ENCODE data around the gene IMPDH1.

IMPDH1 gene

DNA sequence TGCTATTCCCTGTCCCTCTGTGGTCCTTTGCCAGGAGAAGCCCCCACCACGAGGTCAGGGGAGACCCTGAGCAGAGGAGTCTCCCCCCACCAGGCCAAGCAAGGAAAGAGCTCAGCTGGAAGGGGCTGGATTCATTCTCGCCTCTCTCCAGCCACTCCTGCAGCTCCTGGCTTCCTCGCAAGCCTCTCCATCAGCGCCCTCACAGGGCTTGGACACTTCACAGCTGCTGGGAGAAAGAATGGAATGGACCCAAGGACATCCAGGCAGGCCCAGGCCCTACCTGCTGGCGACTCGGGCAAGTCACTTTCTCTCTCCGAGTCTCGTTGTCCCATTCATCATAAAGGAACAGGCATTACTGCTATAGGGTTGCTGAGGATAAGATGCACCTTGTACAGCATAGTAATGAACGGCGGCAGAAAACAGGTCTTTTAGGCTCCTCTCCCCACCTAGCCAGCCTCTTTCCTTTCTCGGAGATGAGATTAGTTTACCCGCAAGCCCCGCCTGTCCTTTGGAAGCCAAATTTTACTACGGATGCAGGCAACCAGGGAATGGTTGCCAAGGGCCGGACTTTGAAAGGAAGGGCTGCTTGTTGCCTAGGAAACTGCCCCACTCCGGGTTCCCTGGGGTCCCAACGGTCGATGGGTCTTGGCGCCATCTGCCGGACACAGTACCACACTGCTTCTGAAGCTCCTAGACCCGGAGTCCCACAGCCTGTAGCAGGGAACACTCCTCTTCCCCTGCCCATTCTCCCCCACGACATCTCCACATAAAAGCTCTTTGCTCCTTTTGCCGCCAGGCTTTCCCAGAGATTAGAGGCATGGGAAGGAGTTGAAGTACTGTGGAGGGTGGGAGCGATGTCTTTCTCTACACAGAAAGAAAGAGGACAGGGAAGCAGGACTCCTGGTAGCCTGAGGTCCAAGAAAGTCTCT is 22.3 kb downstream of the IMPDH1 start:
- no peak overlapping the region for H3K4me3 Mint-ChIP-seq
- peaks cover 18% of the 10 kb centered on the region for H3K27me3 Mint-ChIP-seq
- peak; percentile 72 for ATAC-seq
- peak overlapping the region in 1 of 2 donors; percentile 61 for H3K27ac Mint-ChIP-seq
- peak; percentile 62 to 67 for DNase-seq
- no peaks in the 10 kb centered on the region for H3K9me3 Mint-ChIP-seq
- peaks cover 14% of the 10 kb centered on the region for H3K4me1 Mint-ChIP-seq

DNA sequence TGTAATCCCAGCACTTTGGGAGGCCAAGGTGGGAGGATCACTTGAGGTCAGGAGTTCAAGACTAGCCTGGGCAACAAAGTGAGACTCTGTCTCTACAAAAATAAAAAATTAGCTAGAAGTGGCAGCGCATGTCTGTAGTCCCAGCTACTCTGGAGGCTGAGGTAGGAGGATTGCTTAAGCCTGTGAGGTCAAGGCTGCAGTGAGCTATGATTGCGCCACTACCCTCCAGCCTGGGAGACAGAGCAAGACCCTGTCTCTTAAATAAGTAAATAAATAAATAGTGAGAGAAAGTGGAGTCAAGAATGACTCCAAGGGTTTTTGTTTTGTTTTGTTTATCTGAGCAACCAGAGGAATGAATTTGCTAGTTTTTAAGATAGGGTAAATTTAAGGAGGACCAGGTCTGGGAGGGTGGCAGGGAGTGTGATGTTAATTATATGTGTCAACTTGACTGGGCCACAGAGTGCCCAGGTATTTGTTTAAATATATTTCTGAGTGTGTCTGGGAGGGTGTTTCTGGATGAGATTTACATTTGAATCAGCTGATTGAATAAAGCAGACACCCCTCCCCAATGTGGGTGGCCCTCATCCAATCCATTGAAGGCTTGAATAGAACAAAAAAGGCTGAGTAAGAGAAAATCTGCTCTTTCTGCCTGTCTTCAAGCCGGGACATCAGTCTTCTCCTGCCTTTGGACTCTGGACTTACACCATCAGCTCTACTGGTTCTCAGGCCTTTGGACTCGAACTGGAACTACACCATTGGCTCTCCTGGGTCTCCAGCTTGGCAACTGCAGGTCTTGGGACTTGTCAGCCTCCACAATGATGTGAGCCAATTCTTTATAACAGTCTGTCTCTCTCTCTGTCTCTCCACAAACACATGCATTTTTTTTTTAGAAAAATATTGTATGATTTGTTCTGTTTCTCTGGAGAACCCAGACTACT is 23.5 kb downstream of the IMPDH1 start:
- H3K27ac Mint-ChIP-seq = peak overlapping the region in 1 of 2 donors; percentile 51
- H3K4me1 Mint-ChIP-seq = peaks cover 13% of the 10 kb centered on the region
- H3K27me3 Mint-ChIP-seq = peaks cover 18% of the 10 kb centered on the region
- H3K4me3 Mint-ChIP-seq = no peak overlapping the region
- H3K9me3 Mint-ChIP-seq = no peaks in the 10 kb centered on the region
- DNase-seq (no peak), ATAC-seq (no peak)

DNA sequence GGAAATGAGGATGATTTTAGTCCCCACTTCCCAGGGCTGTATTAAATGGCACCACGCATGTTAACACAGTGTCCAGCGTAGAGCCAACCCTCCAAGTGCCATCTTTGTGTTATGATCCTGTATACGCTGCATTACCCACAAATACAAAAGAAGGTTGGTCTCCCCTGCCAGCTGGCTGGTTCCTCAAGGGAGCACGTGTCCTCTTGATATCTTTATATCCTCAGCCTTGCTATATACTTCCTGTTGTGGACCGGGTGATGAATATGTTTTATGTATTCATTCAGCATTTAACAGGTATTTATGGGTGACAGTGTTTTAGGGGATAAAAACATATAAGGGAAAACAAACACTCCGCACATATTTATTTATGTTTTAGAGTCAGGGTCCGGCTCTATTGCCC is 25.1 kb downstream of the IMPDH1 start:
- H3K9me3 Mint-ChIP-seq = no peaks in the 10 kb centered on the region
- ATAC-seq (no peak), DNase-seq (no peak)
- H3K27ac Mint-ChIP-seq = no peak overlapping the region
- no peak overlapping the region for H3K4me3 Mint-ChIP-seq
- peaks cover 14% of the 10 kb centered on the region for H3K4me1 Mint-ChIP-seq
- H3K27me3 Mint-ChIP-seq = peaks cover 18% of the 10 kb centered on the region

DNA sequence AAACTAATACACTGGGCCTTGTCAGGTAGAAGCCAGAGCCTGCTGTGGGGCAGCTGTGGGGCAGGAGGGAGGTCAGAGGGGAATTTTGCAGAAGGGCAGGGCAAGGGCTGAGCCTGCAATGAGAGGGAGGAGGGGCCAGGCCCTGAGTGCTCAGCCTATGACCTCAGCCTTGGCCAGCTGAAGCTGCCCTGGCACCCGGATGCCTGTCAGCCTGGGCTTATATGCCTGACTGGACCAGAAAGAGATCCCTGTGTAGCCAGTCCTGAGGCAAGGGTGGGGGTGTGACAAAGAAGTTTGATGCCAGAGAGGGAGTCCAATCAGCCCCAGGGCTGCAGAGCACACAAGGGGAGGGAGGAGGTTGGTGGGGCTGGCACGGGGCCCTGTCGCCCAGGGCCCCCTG is 26.0 kb downstream of the IMPDH1 start:
- Mint-ChIP-seq H3K27me3 (peaks cover 13% of the 10 kb centered on the region), H3K9me3 (no peaks in the 10 kb centered on the region), H3K4me1 (peaks cover 14% of the 10 kb centered on the region), H3K27ac (peak overlapping the region in 1 of 2 donors; percentile 28), H3K4me3 (no peak overlapping the region)
- ATAC-seq (no peak), DNase-seq (no peak)

DNA sequence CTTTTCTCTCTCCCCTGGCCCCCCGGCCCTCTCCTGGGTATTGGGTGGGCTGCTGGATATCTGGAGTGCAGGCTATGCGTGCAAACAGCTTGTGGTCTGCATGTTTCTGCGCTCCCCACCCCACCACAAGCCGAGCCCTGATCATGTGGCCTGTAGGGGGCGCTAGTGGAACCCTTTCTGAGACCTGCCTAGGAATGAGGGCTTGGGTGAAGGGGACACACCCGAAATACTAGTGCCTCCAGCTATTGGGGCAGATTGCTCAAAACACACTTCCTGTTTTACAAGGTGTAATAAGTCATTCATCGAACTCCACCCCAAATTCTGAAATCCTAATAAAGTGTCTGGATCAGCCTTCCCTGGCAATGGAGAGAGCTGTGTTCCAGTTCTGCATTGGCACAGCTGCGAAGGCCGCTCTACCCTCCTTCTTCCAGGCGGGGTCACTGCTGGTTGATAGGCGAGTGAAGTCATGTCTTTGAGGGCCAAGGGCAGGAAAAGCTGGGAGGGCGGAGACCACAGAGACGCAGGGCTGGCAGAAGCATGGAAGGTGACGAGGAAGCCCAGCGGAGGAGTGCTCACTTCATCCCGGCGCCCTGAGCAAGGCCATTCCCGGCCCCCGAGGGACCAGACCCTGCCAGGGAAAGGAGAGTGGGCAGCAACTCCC is 28.5 kb downstream of the IMPDH1 start:
- DNase-seq (peak; percentile 36 to 40), ATAC-seq (peak; percentile 58)
- Mint-ChIP-seq H3K27me3 (no peaks in the 10 kb centered on the region), H3K4me1 (peaks cover 6% of the 10 kb centered on the region), H3K27ac (peak overlapping the region in 1 of 2 donors; percentile 38), H3K4me3 (no peak overlapping the region), H3K9me3 (no peaks in the 10 kb centered on the region)

DNA sequence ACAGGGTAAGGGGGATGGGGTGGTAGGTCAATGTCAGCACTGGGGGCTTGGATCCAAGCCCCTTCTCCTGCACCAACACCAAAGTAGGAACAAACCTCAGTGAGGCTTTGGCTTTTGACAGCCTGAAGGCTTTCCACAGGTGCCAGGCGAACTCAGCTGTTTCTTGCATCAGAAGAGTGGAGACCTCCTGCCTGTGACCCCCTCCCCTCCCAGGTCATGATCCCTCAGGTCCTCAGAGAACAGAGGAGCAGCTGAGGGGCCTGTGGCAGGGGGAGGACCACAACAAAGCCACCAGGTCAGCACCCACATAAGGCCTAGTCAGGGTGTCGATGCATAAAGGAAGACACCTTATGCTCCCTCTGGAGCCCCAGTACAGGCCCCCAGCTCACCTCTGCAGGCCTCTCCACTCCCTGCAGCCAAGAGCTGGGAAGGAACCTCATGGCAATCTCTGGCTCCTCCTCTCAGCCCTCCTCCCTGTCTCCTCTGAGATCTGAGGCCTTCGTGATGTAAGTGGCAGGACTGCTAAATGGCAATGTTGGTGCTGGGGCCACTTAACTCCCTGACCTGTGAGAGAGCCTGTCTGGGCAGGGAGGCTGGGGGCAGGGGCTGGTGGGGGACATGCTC is 29.2 kb downstream of the IMPDH1 start:
- Mint-ChIP-seq H3K4me1 (peaks cover 6% of the 10 kb centered on the region), H3K27ac (no peak overlapping the region), H3K9me3 (no peaks in the 10 kb centered on the region), H3K4me3 (no peak overlapping the region), H3K27me3 (no peaks in the 10 kb centered on the region)
- ATAC-seq (no peak), DNase-seq (no peak)

DNA sequence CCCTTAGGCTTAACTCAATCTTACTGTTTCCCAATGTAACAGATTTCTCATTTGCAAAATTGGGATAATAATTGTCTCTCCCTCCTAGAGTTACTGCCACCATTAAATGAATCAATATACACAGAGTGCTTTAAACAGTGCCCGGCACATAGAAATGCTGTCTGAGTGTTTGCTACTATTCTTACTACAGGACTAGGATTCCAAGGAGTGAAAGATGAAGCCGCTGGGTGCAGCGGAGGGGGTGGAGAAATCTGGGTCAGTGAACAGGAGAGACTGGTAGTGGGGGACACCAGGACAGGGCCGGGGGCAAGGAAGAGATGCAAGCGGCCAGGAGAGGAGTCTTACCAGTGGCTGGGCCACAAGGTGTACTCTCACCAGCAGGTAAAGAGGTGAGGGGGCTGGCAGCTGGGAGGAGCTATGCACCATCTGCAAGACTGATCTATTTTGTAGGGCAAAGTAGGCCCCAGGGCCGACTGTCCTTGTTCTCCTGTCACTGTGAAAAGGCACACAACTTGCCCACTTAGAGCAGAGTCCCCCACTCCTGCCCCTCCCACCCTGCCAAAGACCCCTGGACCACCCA is 29.8 kb downstream of the IMPDH1 start:
- H3K4me1 Mint-ChIP-seq = peaks cover 6% of the 10 kb centered on the region
- DNase-seq (no peak), ATAC-seq (no peak)

DNA sequence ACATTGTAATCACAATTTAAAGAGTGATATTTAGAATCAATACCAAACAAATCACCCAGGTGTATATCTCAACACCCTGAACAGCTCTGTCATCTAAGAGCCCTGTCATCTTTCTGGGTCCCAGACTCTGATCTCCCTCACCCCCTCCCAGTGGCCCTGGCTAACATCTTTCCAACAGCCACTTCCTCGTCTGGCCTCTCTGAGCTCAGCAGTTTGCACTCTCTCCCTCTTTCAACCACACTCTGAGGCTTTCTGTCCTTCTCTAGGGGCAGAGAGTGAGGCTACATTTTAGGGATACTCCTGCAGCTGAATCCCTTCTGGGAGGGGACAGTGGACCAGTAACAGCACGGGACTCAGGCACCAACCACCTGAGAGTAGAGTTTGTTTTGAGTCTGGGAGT is 31.1 kb downstream of the IMPDH1 start:
- H3K27ac Mint-ChIP-seq = no peak overlapping the region
- no peak for ATAC-seq
- H3K4me3 Mint-ChIP-seq = no peak overlapping the region
- no peaks in the 10 kb centered on the region for H3K27me3 Mint-ChIP-seq
- no peak for DNase-seq
- H3K4me1 Mint-ChIP-seq = peaks cover 6% of the 10 kb centered on the region
- H3K9me3 Mint-ChIP-seq = no peaks in the 10 kb centered on the region

More for the DNA sequence above, 29.8 kb downstream of the IMPDH1 start:
- Mint-ChIP-seq H3K27me3 (no peaks in the 10 kb centered on the region), H3K27ac (no peak overlapping the region), H3K9me3 (no peaks in the 10 kb centered on the region), H3K4me3 (no peak overlapping the region)

DNA sequence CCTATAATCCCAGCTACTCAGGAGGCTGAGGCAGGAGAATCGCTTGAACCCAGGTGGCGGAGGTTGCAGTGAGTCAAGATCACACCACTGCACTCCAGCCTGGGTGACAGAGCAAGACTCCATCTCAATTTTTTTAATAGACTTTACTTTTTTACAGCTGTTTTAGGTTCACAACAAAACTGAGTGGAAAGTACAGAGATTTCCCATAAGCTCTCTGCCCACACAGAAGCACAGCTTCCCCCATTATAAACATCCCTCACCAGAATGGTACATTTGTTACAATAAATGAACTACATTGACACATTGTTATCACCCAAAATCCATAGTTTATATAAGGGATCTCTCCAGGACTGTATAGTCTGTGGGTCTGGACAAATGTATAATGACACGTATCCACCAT is 33.7 kb downstream of the IMPDH1 start:
- peaks cover 7% of the 10 kb centered on the region for H3K27me3 Mint-ChIP-seq
- H3K4me1 Mint-ChIP-seq = peaks cover 3% of the 10 kb centered on the region
- ATAC-seq (no peak), DNase-seq (no peak)
- no peak overlapping the region for H3K27ac Mint-ChIP-seq
- no peaks in the 10 kb centered on the region for H3K9me3 Mint-ChIP-seq
- no peak overlapping the region for H3K4me3 Mint-ChIP-seq

DNA sequence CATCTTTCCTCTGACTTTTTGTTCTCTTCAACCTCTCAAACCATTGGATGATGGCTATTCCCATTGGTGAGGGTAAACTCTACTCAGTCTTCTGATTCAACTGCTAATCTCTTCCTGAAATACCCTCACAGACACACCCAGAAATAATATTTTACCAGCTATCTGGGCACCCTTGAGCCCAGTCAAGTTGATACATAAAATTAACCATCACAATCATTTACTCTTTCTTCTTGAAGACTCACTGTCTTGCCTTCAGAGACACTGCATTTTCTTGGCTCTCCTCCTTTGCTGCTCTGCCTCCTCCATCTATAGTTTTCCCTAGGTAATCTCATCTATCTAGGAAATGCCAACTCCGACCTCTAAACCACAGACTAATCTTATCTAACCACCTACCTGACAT is 35.7 kb downstream of the IMPDH1 start:
- DNase-seq = no peak
- Mint-ChIP-seq H3K9me3 (no peaks in the 10 kb centered on the region), H3K27ac (no peak overlapping the region), H3K27me3 (peaks cover 14% of the 10 kb centered on the region), H3K4me3 (no peak overlapping the region), H3K4me1 (no peaks in the 10 kb centered on the region)
- no peak for ATAC-seq

DNA sequence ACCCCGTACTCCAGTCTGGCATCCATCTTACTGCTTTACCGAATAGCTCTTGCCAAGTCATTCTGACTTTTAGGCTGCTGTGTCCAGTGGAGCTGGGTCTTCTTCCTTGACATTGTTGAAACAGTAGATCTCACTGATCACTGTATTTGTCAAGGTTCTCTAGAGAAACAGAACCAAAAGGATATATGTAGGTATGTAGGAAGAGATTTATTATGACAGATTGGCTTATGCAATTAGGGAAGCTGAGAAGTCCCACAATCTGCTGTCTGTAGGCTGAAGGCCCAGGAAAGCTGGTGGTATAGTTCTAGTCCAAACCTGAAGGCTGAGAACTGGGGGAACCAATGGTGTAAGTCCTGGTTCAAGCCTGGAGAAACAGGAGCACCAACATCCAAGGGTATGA is 36.2 kb downstream of the IMPDH1 start:
- DNase-seq (no peak), ATAC-seq (no peak)
- Mint-ChIP-seq H3K9me3 (no peaks in the 10 kb centered on the region), H3K4me3 (no peak overlapping the region), H3K27me3 (peaks cover 14% of the 10 kb centered on the region), H3K4me1 (no peaks in the 10 kb centered on the region), H3K27ac (no peak overlapping the region)

DNA sequence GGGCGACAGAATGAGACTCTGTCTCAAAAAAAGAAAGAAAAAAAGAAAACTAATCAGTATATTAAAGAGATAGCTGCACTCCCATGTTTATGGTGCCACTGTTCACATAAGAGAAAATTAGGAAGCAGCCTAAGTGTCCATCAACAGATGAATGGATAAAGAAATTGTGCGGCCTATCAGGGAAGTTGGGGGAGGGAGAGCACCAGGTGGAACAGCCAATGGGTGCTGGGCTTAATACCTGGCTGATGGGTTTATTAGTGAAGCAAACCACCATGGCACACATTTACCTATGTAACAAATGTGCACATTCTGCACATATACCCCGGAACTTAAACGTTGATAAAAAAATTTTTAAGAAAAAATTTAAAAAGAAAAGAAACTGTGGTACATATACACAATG is 39.3 kb downstream of the IMPDH1 start:
- Mint-ChIP-seq H3K27ac (no peak overlapping the region), H3K9me3 (no peaks in the 10 kb centered on the region), H3K4me1 (no peaks in the 10 kb centered on the region), H3K4me3 (no peak overlapping the region), H3K27me3 (peaks cover 33% of the 10 kb centered on the region)
- no peak for DNase-seq
- no peak for ATAC-seq

DNA sequence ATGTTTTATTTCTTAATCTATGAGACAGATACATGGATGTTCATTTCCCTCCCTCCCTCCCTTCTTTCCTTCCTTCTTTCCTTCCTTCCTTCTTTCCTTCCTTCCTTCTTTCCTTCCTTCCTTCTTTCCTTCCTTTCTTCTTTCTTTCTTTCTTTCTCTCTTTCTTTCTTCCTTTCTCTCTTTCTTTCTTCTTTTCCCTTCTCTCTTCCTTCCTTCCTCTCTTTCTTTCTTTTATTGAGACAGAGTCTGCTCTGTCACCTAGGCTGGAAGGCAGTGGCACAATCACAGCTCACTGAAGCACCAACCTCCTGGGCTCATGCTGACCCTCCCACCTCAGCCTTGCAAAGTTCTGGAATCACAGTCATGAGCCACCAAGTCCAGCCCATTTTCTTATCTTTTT is 42.8 kb downstream of the IMPDH1 start:
- peaks cover 67% of the 10 kb centered on the region for H3K27me3 Mint-ChIP-seq

DNA sequence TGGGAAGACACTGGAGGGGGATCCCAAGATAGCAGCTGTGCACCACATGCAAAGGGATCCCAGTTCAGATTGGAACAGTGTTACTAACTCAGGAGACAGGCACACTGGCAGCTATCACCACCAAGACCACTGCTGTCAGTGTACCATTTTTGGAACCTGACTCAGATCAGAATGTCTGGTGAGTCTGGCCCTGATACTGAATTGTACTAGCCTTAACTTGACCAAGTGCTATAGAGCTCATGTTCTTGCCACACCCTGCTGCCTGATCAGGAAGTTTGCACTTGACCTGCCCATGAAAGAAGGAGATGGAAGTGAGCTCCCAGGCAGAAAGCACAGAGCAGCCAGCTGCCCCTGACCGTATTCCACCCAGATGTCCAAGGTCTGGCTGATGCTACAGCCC is 43.5 kb downstream of the IMPDH1 start:
- DNase-seq (no peak), ATAC-seq (no peak)
- H3K4me3 Mint-ChIP-seq = no peak overlapping the region
- peaks cover 17% of the 10 kb centered on the region for H3K4me1 Mint-ChIP-seq
- no peaks in the 10 kb centered on the region for H3K9me3 Mint-ChIP-seq
- H3K27ac Mint-ChIP-seq = no peak overlapping the region
- H3K27me3 Mint-ChIP-seq = peaks cover 69% of the 10 kb centered on the region

More for the DNA sequence above, 42.8 kb downstream of the IMPDH1 start:
- Mint-ChIP-seq H3K4me3 (no peak overlapping the region), H3K27ac (no peak overlapping the region), H3K9me3 (no peaks in the 10 kb centered on the region), H3K4me1 (peaks cover 11% of the 10 kb centered on the region)
- DNase-seq (no peak), ATAC-seq (no peak)

DNA sequence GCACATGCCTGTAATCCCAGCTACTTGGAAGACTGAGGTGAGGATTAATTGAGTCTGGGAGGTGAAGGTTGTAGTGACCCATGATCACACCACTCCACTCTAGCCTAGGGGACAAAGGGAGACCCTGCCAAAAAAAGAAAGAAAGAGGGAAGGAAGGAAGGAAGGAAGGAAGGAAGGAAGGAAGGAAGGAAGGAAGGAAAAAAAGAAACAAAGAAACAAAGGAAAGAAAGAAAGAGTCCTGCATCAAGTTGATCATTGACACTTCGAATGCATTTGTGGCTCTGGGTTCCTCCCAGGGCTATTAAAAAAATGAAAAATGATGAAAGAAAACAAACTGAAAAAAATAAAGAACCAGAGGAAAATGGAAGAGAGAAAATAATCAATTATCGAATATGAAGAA is 44.4 kb downstream of the IMPDH1 start:
- ATAC-seq (no peak), DNase-seq (no peak)
- H3K27ac Mint-ChIP-seq = peak overlapping the region in 1 of 2 donors; percentile 60
- no peak overlapping the region for H3K4me3 Mint-ChIP-seq
- peaks cover 69% of the 10 kb centered on the region for H3K27me3 Mint-ChIP-seq
- H3K9me3 Mint-ChIP-seq = no peaks in the 10 kb centered on the region
- peaks cover 25% of the 10 kb centered on the region for H3K4me1 Mint-ChIP-seq
